HL-60 (cell line): ENCODE results near the gene CD1E.

Experiments
- CTCF ChIP-seq: IDR thresholded peaks from one replicate; pipeline ENCODE4 v1.5.1; 2011; ENCODE audit warnings: low read length, control low read depth, inconsistent platforms; ENCODE audit not compliant: insufficient read depth
- REST ChIP-seq: IDR thresholded peaks from 2 replicates; pipeline ENCODE4 v1.6.1; 2012; ENCODE audit warnings: low read depth; ENCODE audit not compliant: insufficient replicate concordance

GRCh38 chr1:158329733-158330132, 24.0 kb upstream of the CD1E start:
- TF ChIP-seq REST (no peak), CTCF (peak; percentile 29)
